Fibroblast of mammary gland (primary cell): ENCODE measurements around the gene KRT4.

Experiments used
- DNase-seq: peaks from one replicate; pipeline ENCODE4 v3.0.0-alpha.2; 2010; ENCODE audit warnings: low read depth
- H3K4me3 ChIP-seq: 2 replicates; pipeline ENCODE4 v1.5.1; 2011; ENCODE audit warnings: low read depth, mild to moderate bottlenecking, low read length, moderate library complexity; ENCODE audit not compliant: control insufficient read depth
- CTCF ChIP-seq: conservative IDR thresholded peaks from 2 replicates; pipeline ENCODE4 v1.5.1; 2011; ENCODE audit warnings: low read depth, low read length, inconsistent platforms; ENCODE audit not compliant: control insufficient read depth, insufficient read depth

The KRT4 gene

DNA sequence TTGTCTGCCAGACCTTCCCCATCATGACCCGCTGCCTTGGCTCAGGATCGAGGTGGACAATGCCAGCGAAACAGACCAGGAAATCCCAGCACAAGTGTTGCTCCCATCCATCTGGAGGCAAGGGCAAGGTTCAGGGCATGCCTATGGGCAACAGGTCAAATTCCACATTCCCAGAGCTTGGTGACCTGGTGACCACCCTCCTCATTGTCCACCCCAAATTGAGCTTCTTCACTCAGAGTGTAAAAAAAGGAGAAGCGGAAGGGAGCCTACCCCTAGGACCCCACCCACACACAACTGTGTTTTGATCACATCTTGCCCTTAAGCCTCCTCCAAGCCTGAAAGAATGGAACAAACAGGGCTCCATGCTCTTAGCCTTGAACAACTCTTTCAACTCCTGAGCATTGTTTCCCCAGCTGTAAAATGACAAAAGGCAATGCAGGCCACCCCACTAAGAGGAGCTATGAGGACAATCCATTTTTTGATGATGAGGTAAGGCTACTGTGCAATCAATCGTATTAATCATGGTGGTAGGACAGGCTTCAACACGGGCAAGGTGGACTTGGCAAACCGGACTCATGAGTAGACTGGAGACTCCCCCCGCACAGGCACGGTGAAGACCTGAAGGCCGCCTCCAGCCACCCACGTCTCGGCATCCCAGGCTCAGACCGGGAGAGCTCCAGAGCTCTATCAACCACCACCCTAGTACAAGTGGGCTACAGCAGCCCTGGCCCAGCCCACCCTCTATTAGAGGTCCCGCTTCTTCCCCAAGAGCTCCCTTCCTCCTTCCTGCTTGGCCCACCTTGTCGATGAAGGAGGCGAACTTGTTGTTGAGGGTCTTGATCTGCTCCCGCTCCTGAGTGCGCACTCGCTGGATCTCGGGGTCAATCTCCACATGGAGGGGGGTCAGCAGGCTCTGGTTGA lies 19.3 kb upstream of the KRT4 start:
- H3K4me3 ChIP-seq: no peak overlapping the region
- no peak for DNase-seq
- no peak for TF ChIP-seq CTCF

DNA sequence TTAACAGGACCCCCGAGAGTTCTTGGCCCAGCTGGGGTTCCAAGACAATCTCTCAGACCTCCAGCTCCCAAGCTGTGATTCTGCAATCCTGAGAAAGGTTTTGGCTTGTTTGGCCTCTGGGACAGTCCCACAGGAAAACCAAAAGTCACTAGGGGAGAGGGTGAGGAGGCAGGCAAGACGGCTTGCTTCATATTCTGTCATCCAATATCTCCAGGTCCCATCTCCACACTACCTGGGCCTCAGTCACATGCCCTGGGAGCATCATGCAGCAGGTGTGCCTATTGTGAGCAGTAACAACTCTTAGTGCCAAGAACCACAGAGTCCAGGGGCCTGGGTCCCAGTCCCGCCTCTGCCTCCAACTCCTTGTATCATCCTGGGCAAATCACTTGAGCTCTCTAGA lies 18.5 kb upstream of the KRT4 start:
- no peak for TF ChIP-seq CTCF
- DNase-seq: no peak
- no peak overlapping the region for H3K4me3 ChIP-seq

- no peak overlapping the region for H3K4me3 ChIP-seq
- DNase-seq: no peak
- TF ChIP-seq CTCF: no peak
These were observed 17.3 kb upstream of the KRT4 start for GRCh38 chr12:52831251-52831650.

GRCh38 chr12:52829986-52830770 lies 16.3 kb upstream of the KRT4 start:
- no peak for DNase-seq

DNA sequence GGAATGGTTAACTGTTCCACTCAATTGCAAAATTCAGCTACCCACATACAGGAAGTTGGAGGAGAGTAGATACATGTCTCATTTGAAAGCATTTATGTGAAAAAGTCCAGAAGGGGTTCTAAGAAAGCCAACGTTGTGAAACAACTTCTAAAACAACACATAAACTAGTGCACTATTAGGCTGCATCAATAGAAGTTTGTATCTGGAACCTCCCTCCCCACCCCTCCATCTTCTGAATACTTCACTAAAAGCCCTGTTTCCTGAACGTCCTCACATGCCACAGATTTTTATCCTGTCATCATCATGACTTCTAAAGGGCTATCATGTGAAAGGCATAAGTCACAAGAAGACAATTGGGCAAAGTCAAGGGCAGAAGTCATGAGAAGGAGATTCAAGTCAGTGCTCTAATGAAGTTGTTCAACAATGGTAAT lies 14.7 kb upstream of the KRT4 start:
- H3K4me3 ChIP-seq: no peak overlapping the region
- DNase-seq: peak; percentile 15
- no peak for TF ChIP-seq CTCF

More at GRCh38 chr12:52829986-52830770, 16.3 kb upstream of the KRT4 start:
- TF ChIP-seq CTCF: no peak
- no peak overlapping the region for H3K4me3 ChIP-seq

DNA sequence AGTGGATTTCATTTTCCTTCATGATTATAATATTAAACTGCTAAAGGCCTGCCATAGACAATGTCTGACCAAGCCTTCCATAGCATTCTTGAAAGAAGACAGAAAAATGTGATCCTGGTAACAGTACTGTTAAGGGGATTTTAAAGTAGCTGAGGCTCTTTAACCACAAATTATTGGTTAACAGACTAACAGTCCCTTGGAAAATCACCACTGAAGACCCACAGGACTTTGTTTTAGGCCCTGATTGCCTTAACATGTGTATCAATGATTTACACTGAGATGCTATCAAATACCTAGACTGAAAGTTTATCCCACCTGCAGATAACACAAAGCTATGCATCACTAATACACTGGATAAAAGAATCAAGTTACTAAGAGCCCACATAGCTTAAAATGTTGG lies 14.2 kb upstream of the KRT4 start:
- TF ChIP-seq CTCF: no peak
- no peak for DNase-seq
- no peak overlapping the region for H3K4me3 ChIP-seq
